HG02852 (cell line): ENCODE results near the gene MIDN.

Experiments used
- ATAC-seq: cut with Tn5 transposase; IDR thresholded peaks from one replicate; pipeline ENCODE4 v1.9.1; 2021; ENCODE audit warnings: mild to moderate bottlenecking, moderate library complexity; ENCODE audit not compliant: unreplicated experiment

MIDN gene

DNA sequence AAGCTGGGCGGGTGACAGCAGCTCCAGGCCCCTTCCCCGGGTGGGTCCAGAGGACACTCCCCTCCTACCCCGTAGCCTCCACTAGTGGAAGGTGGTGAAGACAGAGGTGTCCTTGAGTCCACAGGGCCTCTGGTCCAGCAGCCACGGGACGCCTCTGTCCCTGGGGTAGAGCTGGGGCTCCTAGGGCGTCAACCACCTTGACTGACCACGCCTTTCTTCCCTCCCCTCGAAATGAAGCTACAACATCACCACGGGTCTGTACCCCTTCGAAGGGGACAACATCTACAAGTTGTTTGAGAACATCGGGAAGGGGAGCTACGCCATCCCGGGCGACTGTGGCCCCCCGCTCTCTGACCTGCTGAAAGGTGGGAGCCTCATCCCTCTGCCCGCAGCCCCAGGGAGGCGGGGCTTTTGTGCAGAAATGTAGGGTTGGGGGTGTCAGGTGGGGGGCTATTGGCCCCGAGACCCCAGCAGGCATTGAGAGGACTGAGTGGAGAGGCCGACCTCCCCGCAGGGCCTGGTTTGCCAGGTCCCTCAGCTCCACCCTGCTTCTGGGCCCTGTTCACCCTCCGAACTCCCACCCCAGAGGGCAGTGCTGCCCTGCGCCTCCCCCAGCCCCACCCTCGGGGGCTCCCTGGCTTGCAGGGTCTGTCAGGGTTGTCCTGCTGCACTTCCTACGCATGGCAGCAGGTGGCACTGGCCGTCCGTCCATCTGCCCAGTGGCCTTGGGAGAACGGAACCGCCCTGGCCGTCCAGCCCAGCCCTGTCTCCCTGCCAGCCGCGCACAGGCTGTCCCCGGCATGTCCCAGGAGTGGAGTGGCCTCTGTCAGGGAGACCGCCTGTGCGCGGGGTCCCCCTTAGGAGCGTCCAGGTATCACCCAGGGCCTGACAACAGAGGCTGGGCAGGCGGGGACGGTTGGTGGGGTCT, 27.1 kb upstream of the MIDN start:
- no peak for ATAC-seq

DNA sequence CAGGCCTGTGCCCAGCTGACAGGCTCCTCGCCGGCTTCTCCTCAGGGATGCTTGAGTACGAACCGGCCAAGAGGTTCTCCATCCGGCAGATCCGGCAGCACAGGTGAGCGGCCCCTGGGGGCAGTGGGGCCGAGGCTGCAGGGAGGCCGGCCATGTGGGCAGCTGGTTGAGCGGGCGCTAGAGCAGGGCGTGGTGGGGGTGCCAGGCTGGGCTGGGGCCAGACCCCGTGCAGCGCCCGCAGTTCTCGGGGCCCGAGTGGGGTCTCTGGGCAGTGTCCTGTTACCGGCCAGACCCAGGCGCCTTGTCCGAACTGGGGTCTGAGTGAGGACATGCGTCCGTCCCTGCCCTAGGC, 26.5 kb upstream of the MIDN start:
- no peak for ATAC-seq

DNA sequence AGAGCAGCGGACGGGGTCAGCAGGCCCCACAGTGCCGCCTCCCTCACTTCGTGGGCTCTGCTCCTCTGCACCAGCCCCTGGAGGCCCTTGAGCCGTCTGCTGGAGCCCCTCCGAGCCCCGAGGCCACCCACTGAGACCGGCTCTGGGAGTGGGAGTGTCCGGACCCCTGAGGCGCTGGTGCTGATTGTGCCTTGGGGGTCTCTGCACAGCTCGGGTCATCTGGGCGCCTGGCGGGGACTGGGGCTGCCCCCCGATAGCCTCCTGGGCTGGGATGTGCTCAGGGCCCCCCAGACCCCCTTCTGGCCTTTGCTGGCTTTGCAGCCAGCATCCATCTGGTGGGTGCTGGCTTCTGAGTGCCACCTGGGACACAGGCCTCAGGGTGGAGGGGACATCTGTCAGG, 26.0 kb upstream of the MIDN start:
- no peak for ATAC-seq

DNA sequence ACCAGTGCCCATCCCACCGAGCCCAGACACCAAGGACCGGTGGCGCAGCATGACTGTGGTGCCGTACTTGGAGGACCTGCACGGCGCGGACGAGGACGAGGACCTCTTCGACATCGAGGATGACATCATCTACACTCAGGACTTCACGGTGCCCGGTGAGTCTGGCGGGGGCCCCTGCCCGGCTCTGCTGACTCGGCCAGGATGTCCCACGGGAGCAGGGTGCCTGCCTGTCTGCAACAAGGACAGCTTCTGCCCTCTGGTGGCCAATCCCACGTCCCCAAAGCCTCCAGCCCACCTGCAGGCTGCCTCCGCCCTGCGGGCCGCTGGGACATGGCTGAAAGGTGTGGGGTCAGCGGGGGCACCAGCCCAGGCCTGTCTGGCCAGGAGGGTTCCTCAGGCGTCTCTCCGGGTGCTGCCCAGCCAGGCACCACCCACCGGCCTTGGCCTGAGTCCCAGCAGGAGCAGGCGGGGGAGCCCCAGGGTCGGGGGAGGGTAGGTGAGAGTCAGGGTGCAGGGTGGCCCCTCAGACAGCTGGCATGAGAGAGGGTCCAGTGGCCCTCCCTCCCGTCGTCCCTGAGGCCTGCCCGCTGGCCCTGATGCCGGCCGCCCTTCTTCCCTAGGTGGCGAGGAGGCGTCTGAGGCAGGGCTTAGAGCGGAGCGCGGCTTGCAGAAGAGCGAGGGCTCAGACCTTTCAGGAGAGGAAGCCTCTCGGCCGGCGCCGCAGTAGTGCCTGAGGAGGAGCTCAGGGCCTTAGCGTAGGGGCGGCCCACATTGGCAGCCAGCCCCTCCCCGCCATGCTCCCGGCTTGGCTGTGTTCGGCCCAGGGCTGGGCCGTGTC, 25.1 kb upstream of the MIDN start:
- ATAC-seq = no peak

DNA sequence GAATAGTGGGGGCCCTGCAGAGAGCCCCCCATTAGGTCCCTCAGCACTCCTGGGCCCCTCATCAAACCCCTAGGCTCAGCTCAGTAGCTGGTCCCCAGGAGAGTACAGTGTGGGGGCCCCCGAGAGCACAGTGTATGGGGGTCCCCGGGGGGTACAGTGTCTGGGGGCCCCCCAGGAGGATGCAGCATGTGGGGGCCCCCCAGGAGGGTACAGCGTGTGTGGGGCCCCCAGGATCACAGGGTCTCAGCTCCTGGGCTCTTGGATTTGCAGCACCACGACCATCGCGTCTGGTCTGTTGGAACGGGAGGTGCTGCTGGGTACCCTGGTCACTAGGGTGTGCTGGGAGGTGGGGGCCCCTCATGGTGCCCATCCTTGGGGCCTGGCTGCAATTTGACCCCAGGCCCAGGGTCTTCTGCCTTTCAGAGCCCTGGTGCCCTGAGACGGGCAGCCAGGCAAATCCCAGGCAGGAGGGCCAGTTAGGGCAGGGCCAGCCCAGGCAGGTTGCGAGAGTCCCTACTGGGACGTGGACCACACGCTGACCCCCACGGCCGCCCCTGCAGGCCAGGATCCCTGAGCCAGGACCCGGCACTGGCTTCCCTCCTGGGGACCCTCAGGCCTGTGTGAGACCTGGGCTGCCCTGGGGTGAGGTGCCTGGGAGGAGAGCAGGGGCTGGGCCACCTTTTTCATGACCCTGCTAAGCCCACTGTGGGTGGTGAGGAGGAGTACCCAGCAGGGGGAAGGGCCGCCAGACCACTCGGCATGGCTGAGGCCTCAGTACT, 24.1 kb upstream of the MIDN start:
- ATAC-seq = no peak

DNA sequence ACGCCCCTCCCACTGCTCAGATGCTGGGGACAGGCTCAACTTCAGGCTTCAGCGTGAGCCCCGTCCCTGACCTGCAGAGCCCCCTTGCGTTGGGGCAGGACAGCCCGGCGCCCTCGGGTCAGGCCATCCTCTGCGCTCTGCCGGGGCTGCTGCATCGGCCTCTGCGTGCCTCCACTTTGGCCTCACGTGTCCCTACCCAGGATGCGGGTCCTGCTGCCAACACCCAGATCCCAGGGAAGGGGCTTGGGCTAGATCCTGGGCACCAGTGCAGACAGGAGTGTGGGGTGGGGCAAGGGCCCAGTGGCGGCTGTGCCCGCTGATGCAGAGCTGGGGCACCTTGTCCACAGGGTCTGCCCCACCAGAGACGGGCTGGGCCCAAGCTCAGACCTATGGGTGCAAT, 23.5 kb upstream of the MIDN start:
- no peak for ATAC-seq

DNA sequence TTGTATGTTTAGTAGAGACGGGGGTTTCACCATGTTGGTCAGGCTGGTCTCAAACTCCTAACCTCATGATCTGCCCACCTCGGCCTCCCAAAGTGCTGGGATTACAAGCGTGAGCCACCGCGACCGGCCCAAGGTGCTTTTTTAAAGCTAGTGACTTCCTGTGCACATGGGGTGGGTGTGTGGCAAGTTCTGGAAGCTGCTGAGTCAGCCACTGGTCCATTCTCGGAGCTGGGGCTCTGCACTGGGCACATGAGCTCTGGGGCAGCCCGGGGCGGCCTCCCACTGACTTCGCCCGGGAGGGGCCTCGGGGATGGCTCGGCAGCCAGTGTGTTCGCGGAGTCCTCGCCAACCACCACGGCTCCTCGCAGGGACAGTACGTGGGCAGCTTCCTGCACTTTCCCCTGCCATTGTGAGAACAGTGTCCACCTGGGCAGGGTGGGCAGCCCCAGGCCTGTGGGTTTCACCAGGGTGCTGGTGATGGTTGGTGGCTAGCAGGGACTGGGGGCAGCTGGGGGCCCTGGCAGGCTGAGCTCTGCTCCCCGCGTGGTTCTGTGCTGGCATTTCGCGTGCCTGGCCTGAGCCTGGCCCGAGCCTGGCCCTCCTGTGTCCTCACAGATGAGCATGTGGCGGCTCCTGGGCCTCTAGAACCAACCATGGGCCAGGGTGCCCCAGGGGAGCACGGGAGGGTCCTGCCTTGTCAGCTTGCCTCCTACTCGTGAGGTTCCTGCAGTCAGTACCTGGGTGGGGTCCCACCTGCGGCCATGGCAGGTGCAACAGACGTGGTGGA, 22.8 kb upstream of the MIDN start:
- ATAC-seq = no peak

DNA sequence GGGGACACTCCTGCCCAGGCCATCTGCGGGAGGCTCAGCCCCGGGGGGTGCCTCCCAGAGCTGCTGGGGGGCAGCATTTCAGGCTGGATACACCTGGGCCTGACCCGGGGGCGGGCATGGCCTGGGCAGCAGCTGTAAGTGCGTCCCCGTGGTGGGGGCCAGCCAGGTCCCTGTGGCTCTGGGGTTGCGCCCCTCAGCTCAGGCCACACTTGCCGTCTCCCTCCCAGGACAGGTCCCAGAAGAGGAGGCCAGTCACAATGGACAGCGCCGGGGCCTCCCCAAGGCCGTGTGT, 22.2 kb upstream of the MIDN start:
- ATAC-seq = no peak

DNA sequence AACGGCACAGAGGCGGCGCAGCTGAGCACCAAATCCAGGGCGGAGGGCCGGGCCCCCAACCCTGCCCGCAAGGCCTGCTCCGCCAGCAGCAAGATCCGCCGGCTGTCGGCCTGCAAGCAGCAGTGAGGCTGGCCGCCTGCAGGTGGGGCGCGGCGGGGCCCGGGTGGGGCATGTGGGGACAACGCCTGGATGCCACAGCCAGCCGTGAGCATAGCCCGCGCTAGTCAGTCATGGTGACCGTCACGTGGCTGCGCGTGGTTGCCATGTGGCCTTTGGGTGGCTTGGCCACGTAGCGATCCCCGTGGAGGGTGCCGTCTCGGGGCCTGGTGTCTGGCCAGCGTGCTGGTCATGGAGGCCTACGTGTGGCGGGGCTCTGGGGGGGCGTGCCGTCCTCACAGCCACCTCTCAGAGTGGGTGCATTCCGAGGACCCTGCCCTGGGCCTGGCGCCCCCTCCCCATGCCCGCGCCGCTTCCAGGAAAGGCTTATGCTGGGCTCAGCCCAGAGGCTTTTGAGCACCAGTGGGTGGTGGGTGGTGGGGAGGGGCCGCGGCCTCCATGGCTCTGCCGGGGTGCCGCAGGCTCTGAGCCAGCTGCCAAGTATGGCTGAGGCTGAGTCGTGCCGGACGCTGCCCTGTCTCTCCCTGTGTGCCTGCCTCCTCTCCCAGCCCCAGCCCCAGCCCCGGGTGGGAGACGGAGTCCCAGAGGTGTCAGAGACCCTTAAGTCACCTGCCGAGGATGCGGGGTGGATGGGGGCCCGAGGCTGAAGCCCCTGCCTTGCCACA, 21.7 kb upstream of the MIDN start:
- ATAC-seq = no peak

DNA sequence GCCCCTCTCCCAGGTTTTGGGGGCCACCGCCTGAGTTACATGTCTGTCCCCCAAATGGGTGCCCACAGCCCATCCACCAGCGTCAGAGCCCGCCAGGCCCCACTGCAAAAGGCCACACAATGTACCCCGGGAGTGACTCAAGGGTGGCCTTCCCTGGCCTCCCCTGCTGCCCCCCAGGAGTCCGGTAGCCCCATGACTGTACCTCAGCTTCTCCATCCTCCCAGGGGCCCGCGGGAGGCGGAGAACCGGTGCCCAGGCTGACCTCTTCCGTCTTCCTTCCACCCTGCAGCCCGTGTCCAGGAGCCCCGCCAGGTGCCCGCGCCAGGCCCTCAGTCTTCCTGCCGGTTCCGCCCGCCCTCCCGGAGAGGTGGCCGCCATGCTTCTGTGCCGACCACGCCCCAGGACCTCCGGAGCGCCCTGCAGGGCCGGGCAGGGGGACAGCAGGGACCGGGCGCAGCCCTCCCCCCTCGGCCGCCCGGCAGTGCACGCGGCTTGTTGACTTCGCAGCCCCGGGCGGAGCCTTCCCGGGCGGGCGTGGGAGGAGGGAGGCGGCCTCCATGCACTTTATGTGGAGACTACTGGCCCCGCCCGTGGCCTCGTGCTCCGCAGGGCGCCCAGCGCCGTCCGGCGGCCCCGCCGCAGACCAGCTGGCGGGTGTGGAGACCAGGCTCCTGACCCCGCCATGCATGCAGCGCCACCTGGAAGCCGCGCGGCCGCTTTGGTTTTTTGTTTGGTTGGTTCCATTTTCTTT, 20.9 kb upstream of the MIDN start:
- no peak for ATAC-seq

DNA sequence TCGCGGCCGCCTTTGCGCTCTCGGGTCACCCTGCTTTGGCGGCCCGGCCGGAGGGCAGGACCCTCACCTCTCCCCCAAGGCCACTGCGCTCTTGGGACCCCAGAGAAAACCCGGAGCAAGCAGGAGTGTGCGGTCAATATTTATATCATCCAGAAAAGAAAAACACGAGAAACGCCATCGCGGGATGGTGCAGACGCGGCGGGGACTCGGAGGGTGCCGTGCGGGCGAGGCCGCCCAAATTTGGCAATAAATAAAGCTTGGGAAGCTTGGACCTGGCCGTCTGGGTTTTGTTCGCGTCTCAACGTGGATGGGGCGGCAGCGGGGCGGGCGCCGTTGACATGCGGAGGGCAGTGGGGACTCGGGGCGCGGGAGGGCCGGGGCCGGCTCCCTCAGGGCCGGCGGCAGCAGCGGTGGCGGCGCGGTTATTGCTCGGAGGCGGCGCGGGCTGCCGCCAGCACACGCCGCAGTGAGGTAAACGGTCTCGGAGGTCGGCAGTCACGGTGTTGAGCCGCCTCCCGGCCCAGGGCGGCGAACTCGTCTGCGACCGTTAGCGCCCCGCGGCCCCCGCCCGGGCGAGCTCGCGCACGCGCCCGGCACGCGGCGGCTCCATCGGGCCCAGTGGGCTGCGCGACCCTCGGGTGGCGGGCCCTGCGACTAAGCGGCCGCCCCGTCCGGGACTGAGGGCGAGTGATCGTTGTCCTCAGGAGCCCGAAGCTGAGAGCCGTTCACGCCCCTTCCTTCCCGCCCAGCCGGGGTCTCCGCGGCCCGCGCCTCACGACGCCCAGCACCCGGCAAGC, 20.0 kb upstream of the MIDN start:
- no peak for ATAC-seq

DNA sequence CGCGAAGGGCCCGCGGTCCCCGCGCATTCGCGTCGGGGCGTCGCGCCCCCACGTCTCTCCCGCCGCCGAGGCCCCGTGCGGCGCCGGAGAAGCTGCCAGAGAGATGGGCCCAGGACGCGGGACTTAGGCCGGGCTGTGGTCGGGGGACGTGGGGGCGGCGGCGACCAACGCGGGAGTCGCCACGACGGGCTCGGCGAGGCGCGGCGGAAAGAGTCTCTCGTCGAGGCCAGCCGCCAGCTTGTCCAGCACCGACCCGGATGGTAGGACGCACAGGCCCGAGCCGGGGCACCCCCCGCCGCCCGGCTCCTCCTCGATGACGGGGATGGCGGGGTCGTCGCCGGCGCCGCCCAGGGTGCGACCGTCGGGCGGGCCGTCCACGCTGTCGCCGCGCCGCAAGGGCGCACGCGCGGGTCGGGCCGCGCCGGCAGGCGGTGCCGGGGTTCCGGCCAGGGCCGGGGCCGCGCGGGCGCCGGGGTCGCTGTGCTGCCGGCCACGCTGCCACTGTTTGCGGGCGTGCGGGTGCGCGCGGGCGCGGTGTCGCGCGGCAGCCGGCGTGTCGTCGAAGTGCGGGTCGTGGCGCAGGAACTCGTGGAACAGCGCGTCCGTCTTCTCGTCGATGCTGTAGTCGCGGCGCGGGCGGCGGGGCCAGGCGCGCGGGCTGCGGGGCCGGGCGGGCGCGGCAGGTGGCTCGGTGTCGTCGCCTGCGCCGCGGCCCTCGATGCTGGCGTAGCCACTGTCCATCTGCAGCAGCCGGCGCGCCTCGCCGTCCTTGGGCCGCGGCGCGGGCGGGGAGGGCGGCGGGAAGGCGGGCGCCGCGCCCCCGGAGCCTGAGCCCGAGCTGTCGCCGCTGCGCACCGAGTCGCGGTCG, 19.1 kb upstream of the MIDN start:
- ATAC-seq = no peak

DNA sequence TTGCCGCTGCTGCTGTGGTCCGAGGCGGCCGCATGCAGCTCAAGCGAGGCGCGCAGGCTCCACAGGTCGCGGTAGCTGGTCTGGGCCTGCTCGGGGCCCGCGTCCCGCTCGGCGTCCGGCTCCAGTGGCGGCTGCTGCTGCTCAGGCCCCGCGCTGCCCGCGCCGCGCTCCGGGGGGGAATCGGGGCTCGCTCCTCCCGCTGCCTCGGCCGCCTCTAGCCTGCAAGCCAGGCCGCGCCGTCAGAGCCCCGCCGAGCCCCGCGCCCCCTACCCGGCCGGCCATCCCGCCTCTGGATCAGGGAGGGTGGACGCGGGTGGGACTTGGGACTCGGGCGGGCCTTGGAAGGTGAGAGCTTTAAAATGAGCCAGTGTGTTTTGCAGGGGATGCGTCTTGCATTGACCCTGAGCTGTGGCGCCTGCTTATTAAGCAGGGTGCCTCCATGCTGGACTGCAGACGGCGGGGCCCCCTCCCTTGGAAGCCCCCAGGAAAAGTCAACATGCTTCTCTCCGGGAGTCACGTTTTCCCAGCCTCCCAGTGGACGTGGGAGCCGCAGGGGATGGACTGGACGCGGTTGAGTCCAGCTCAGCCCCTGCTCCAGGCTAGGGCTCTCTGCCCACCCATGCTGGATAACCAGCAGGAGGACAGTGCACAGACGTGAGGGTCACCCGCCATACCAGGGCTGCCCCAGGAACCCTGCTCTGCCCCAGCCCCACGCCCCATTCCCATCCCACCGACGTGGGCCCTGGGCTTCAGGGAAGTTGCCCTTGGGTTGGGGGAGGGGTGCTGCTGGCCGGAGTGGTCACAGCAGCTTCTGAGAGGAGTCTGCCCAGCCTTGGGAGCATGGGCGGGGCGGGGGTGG, 18.2 kb upstream of the MIDN start:
- no peak for ATAC-seq

DNA sequence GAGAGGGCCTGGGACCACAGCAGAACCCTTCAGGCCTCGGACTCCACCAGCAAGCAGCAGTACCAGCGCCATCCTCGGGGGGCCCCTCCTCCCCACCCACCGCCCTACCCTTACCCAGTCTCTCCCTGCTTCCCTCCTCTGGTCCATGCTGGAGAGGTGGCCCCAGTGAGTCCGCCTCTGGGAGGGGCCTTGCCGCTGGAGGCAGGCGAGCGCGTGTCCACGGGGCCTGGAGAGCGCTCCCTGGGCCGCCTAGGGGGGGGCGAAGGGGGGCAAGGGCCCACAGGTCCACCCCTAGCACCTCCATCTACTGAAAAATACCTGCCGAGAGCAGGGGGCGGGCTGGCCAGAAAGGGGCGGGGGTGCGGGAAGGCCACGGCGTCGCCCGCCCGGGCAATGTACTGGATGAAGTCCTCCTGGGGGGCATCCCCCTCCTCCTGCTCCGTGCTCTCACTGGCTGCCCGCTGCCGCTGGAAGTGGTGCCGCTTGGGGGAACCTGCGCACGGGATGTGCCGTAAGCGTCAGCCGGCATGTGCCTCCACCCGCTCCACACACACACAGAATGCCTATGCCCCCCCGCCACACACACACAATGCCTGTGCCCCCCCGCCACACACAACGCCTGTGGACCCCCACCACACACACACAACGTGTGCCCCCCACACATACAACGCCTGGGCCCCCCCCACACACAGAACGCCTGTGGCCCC, 17.4 kb upstream of the MIDN start:
- no peak for ATAC-seq

DNA sequence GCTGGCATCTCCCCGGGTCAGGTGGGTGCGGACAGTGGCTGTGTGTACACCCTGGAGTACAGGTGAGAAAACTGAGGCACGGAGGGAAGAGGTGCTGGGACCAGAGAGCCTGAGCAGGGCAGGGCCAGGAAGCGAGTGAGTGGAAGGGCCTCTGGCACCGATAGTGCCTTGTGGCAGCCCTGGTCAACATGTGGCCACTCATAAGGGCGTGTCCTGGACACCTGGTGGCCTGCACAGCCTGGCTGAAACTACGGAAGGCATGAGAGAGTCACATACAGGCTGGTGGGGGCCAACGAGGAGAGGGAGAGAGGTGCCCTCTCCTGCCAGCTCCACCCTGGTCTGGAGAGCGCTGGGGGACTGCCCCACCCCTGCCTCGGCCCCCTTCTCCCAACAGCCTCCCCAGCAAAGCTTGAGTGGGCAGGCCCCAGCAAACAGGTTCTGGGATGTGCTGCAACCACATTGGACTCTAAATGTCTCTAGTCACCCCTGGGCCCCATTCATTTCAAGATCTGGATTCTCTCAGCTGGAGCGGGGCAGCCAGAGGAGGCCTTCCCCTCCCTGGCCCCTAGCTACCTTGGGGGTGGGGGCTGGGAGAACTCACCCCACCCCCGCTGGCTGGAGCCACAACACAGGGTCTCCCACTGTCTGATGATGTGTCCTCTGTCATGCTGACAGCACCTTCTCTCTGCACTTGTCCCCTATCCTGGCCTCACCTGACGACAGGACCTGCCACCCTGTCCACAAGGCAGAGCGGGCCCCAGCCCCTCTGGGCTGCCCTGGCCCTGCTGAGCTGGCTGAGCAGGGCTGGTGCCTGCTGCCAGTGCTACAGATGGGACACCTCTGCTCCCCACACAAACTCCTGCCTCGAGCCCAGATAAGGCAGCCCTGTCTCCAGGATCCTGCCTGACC, 16.4 kb upstream of the MIDN start:
- no peak for ATAC-seq
